Astrocyte (in vitro differentiated cells and primary cell): Measurements from ENCODE around the gene H6PD. TPM values are rescaled to one million over a fixed set of nuclear protein-coding genes. Genes with fewer than 3 reads are reported as not detected.

ENCODE experiments used
- DNase-seq: peaks from one replicate; pipeline ENCODE4 v3.0.0-alpha.2; 2010; ENCODE audit warnings: low read depth
- FAIRE-seq: peaks from 2 replicates; lab custom pipeline; 2011; peaks lifted over from hg19 to GRCh38; lab: Jason Lieb, UNC
- H2AFZ ChIP-seq: 2 replicates; pipeline ENCODE4 v1.6.0; 2012; ENCODE audit warnings: low read depth, low read length, inconsistent platforms
- H3K27ac ChIP-seq: 2 replicates; pipeline ENCODE4 v1.5.1; 2011; ENCODE audit warnings: low read depth, low read length, inconsistent platforms
- H3K27me3 ChIP-seq: 2 replicates; pipeline ENCODE4 v1.6.0; 2011; ENCODE audit warnings: low read length, inconsistent platforms; ENCODE audit not compliant: insufficient read depth
- H3K36me3 ChIP-seq: 2 replicates; pipeline ENCODE4 v1.5.1; 2011; ENCODE audit warnings: low read length, inconsistent platforms; ENCODE audit not compliant: insufficient read depth
- H3K4me1 ChIP-seq: 2 replicates; pipeline ENCODE4 v1.5.1; 2011; ENCODE audit warnings: low read length, inconsistent platforms; ENCODE audit not compliant: insufficient read depth
- H3K4me2 ChIP-seq: 2 replicates; pipeline ENCODE4 v1.6.0; 2012; ENCODE audit warnings: low read length, inconsistent platforms
- H3K4me3 ChIP-seq: 2 replicates; pipeline ENCODE4 v1.5.1; 2011; ENCODE audit warnings: low read depth, mild to moderate bottlenecking, low read length, inconsistent platforms; ENCODE audit not compliant: insufficient read depth
- H3K79me2 ChIP-seq: 2 replicates; pipeline ENCODE4 v1.6.0; 2012; ENCODE audit warnings: mild to moderate bottlenecking, low read length, inconsistent platforms; ENCODE audit not compliant: insufficient read depth
- H3K9ac ChIP-seq: 2 replicates; pipeline ENCODE4 v1.6.0; 2012; ENCODE audit warnings: mild to moderate bottlenecking, low read length, inconsistent platforms
- H3K9me3 ChIP-seq: 2 replicates; pipeline ENCODE4 v1.5.1; 2012; ENCODE audit warnings: low read depth, mild to moderate bottlenecking, low read length, inconsistent platforms; ENCODE audit not compliant: insufficient read depth
- H4K20me1 ChIP-seq: 2 replicates; pipeline ENCODE4 v1.6.0; 2012; ENCODE audit warnings: low read length, inconsistent platforms; ENCODE audit not compliant: insufficient read depth
- H3K27ac Mint-ChIP-seq: one replicate; pipeline ENCODE4 v1.8.0; 2021; ENCODE audit warnings: mild to moderate bottlenecking, mixed read lengths; ENCODE audit not compliant: unreplicated experiment
- H3K27me3 Mint-ChIP-seq: one replicate; pipeline ENCODE4 v1.8.0; 2021; ENCODE audit warnings: low read depth, mixed read lengths; ENCODE audit not compliant: unreplicated experiment
- H3K36me3 Mint-ChIP-seq: one replicate; pipeline ENCODE4 v1.8.0; 2021; ENCODE audit warnings: low read depth, mixed read lengths; ENCODE audit not compliant: unreplicated experiment
- H3K4me1 Mint-ChIP-seq: one replicate; pipeline ENCODE4 v1.8.0; 2021; ENCODE audit warnings: low read depth, mixed read lengths; ENCODE audit not compliant: unreplicated experiment
- H3K4me3 Mint-ChIP-seq: one replicate; pipeline ENCODE4 v1.8.0; 2021; ENCODE audit warnings: mild to moderate bottlenecking, moderate library complexity, mixed read lengths; ENCODE audit not compliant: unreplicated experiment
- H3K9me3 Mint-ChIP-seq: one replicate; pipeline ENCODE4 v1.8.0; 2021; ENCODE audit warnings: mild to moderate bottlenecking, mixed read lengths; ENCODE audit not compliant: unreplicated experiment
- CTCF ChIP-seq: IDR thresholded peaks from 2 replicates; pipeline ENCODE4 v1.5.1; 2011; ENCODE audit warnings: low read depth, mild to moderate bottlenecking, inconsistent platforms, low read length, moderate library complexity; ENCODE audit not compliant: insufficient read depth
- EZH2 ChIP-seq: IDR thresholded peaks from 2 replicates; pipeline ENCODE4 v1.6.1; 2012; ENCODE audit warnings: mild to moderate bottlenecking, low read length, inconsistent platforms; ENCODE audit not compliant: insufficient read depth
- total RNA-seq: library from RNA; stranded (reverse); gene quantifications from 2 replicates; pipeline ENCODE4 v1.2.1, GENCODE V29; 2021

H6PD gene
- total RNA-seq, 1 donor from 2014 or later = 13.9 TPM

- Mint-ChIP-seq H3K4me1 (peaks cover 32% of the 10 kb centered on the region), H3K27me3 (peaks cover 54% of the 10 kb centered on the region), H3K4me3 (no peak overlapping the region), H3K27ac (no peak overlapping the region), H3K36me3 (no peaks in the 10 kb centered on the region), H3K9me3 (no peaks in the 10 kb centered on the region)
- H4K20me1 ChIP-seq = peaks cover 4% of the 10 kb centered on the region
- peaks cover 70% of the 10 kb centered on the region for H3K79me2 ChIP-seq
- no peak for DNase-seq
- no peak for FAIRE-seq
- H3K27ac ChIP-seq = peak overlapping the region; percentile 72
- H3K36me3 ChIP-seq = peaks cover 4% of the 10 kb centered on the region
- H3K4me1 ChIP-seq = peaks cover 71% of the 10 kb centered on the region
- H2AFZ ChIP-seq = no peak overlapping the region
- H3K9me3 ChIP-seq = no peaks in the 10 kb centered on the region
- TF ChIP-seq EZH2 = no peak
- no peak for TF ChIP-seq CTCF
- H3K4me3 ChIP-seq = peak overlapping the region; percentile 82
- H3K4me2 ChIP-seq = peak overlapping the region; percentile 99
- no peaks in the 10 kb centered on the region for H3K27me3 ChIP-seq
- peak overlapping the region; percentile 89 for H3K9ac ChIP-seq
Observed at GRCh38 chr1:9200441-9200840, 34.1 kb upstream of the H6PD start.

GRCh38 chr1:9201401-9202239 lies 33.0 kb upstream of the H6PD start:
- peak; percentile 72 for DNase-seq
- Histone ChIP-seq H3K9me3 (no peaks in the 10 kb centered on the region), H3K9ac (peak overlapping the region; percentile 89), H3K4me1 (peaks cover 59% of the 10 kb centered on the region), H3K27ac (peak overlapping the region; percentile 72), H2AFZ (peak overlapping the region; percentile 61), H3K4me3 (peak overlapping the region; percentile 82), H4K20me1 (peaks cover 4% of the 10 kb centered on the region), H3K36me3 (no peaks in the 10 kb centered on the region), H3K27me3 (no peaks in the 10 kb centered on the region), H3K79me2 (peaks cover 62% of the 10 kb centered on the region), H3K4me2 (peak overlapping the region; percentile 99)
- Mint-ChIP-seq H3K27ac (no peak overlapping the region), H3K9me3 (no peaks in the 10 kb centered on the region), H3K27me3 (peaks cover 54% of the 10 kb centered on the region), H3K4me3 (peak overlapping the region; percentile 78), H3K36me3 (no peaks in the 10 kb centered on the region), H3K4me1 (peaks cover 22% of the 10 kb centered on the region)
- FAIRE-seq = peak; percentile 39
- TF ChIP-seq EZH2 (no peak), CTCF (no peak)
